Measurements from ENCODE around the gene STARD10.
A peak's percentile ranks its signal among the peaks of the same experiment; 100 is the strongest.

The STARD10 gene

GRCh38 chr11:72726266-72727220, 67.3 kb downstream of the STARD10 start:
- in situ Hi-C loops (cut with HindIII; ENCODE audit: low sequenced_read_pairs), result no loop called here
- H3K4me3 ChIP-seq (ENCODE audit: low read depth, low read length), result no peak overlapping the region
- TF ChIP-seq CTCF (IDR thresholded peaks at IDR 0.05; ENCODE audit: low read depth, low read length), result no peak
- no peak for DNase-seq (ENCODE audit: low read depth, low spot score)

- in situ Hi-C loops (cut with HindIII; ENCODE audit: low sequenced_read_pairs), result no loop called here
- no peak overlapping the region for H3K4me3 ChIP-seq (ENCODE audit: low read depth, low read length)
- no peak for TF ChIP-seq CTCF (IDR thresholded peaks at IDR 0.05; ENCODE audit: low read depth, low read length)
- DNase-seq (ENCODE audit: low read depth, low spot score), result no peak
Measured at GRCh38 chr11:72725724-72726028, 68.2 kb downstream of the STARD10 start.

GRCh38 chr11:72724851-72725723, 68.8 kb downstream of the STARD10 start:
- in situ Hi-C loops (cut with HindIII; ENCODE audit: low sequenced_read_pairs), result no loop called here
- H3K4me3 ChIP-seq (ENCODE audit: low read depth, low read length), result no peak overlapping the region
- TF ChIP-seq CTCF (IDR thresholded peaks at IDR 0.05; ENCODE audit: low read depth, low read length), result peak; percentile 85

DNA sequence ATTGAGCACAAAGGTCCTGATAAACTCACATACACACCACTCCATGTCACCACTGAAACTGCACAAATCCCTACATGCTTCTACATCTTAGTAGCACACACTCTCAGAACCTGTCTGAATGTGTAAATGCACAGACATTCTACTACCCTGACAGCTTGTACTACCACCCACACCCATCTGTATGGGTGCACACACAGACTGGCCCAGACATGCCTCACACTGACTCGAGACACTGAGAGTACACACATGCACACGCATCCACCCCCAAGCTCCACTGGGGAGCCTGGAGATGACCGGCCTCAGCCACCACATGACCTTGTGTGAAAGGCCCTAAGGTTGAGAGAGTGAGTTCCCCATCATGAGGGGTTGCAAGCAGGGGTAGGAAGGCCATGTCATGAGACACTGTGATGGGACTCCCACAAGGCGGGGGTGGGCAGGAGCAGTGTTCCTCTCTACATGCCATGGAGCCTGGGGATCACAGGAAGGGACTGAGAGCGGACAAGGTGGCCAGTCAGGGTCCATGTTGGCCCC, 69.8 kb downstream of the STARD10 start:
- no peak for DNase-seq (ENCODE audit: low read depth, low spot score)
- H3K4me3 ChIP-seq (ENCODE audit: low read depth, low read length), result no peak overlapping the region
- in situ Hi-C loops (cut with HindIII; ENCODE audit: low sequenced_read_pairs), result no loop called here
- TF ChIP-seq CTCF (IDR thresholded peaks at IDR 0.05; ENCODE audit: low read depth, low read length), result no peak

More at GRCh38 chr11:72724851-72725723, 68.8 kb downstream of the STARD10 start:
- peak; percentile 84 for DNase-seq (ENCODE audit: low read depth, low spot score)

GRCh38 chr11:72723508-72723907, 70.3 kb downstream of the STARD10 start:
- no peak for TF ChIP-seq CTCF (IDR thresholded peaks at IDR 0.05; ENCODE audit: low read depth, low read length)
- no peak for DNase-seq (ENCODE audit: low read depth, low spot score)
- no peak overlapping the region for H3K4me3 ChIP-seq (ENCODE audit: low read depth, low read length)
- in situ Hi-C loops (cut with HindIII; ENCODE audit: low sequenced_read_pairs), result no loop called here

DNA sequence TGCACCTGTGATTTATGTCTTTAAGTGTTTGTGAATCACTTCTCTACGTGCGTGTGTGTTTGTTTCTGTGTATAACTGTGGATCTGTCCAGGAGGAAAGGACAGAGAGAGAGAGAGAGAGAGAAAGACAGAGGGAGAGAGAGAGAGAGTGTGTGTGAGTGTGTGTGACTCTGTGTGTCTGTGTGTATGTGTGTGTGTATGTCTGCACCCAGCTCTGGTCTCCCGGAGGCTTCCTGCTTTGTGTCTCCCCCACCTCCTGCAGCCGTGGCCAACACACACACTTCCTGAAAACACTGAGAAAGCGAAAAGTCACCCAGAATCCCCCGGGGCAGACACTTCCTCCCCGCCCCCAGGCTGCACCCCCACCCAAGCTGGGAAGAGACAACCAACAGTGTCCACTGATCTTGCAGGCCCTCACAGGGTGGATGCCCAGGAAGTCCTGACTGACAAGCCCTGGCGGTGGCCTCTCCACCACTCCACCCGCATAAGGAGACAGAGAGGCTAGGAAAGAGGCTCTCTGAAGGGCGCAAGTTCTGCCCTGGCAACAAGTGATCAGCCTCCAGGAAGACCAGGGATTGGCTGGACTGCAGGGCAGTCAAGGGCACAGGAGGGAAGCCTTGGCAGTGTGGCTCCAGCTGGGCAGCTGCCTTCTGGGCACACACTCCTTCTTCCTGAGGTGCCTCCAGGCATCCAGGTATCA, 71.6 kb downstream of the STARD10 start:
- peak; percentile 90 for DNase-seq (ENCODE audit: low read depth, low spot score)
- H3K4me3 ChIP-seq (ENCODE audit: low read depth, low read length), result peak overlapping the region; percentile 60
- no peak for TF ChIP-seq CTCF (IDR thresholded peaks at IDR 0.05; ENCODE audit: low read depth, low read length)
- in situ Hi-C loops (cut with HindIII; ENCODE audit: low sequenced_read_pairs), result no loop called here

Data from astrocyte of the spinal cord (primary cell).